Measurements from ENCODE around the gene VKORC1. TPM values are rescaled to one million over a fixed set of nuclear protein-coding genes. Genes with fewer than 3 reads are reported as not detected.

VKORC1 gene
- polyA plus RNA-seq, 3 donors, result 59.2 to 113 (median 91.2) TPM

- H3K4me3 Mint-ChIP-seq, result peak overlapping the region; percentile 87 to 92
- Histone ChIP-seq H3K9ac (ENCODE audit: insufficient read depth, low read length, poor library complexity, severe bottlenecking) (peak overlapping the region; percentile 94), H3K79me2 (ENCODE audit: insufficient read depth, low read length) (peaks cover 37% of the 10 kb centered on the region), H4K20me1 (ENCODE audit: insufficient read depth, low read length) (peaks cover 8% of the 10 kb centered on the region), H3K9me3 (replicated peaks in 1 of 2; ENCODE audit: control insufficient read depth in 1 of 2, insufficient read depth in 1 of 2, low read length in 2 of 2) (no peaks in the 10 kb centered on the region), H3K4me1 (ENCODE audit: control insufficient read depth in 1 of 2, insufficient read depth in 2 of 2, low read length in 2 of 2) (peaks cover 52 to 65% of the 10 kb centered on the region in 2 donors), H3K4me2 (replicated peaks; ENCODE audit: extremely low read depth, low read length, poor library complexity, severe bottlenecking) (peak overlapping the region; percentile 99), H3K27ac (ENCODE audit: low read depth in 1 of 2, low read length in 2 of 2) (peak overlapping the region; percentile 32 to 89), H3K4me3 (replicated peaks in 1 of 3; ENCODE audit: low read depth in 2 of 3, low read length in 3 of 3) (peak overlapping the region; percentile 81 to 93 (median 85)), H3K36me3 (replicated peaks in 1 of 2; ENCODE audit: control insufficient read depth in 1 of 2, insufficient read depth in 2 of 2, low read length in 2 of 2) (peaks cover 34 to 38% of the 10 kb centered on the region in 2 donors), H2AFZ (ENCODE audit: insufficient read depth, low read depth, low read length, poor library complexity, severe bottlenecking) (peak overlapping the region; percentile 86), H3K27me3 (ENCODE audit: control insufficient read depth in 2 of 2, insufficient read depth in 2 of 2, low read length in 2 of 2) (no peaks in the 10 kb centered on the region)
- H3K36me3 Mint-ChIP-seq, result peaks cover 34 to 36% of the 10 kb centered on the region in 2 donors
- H3K27ac Mint-ChIP-seq, result peak overlapping the region in 6 of 7 donors; percentile 79 to 95 (median 88)
- H3K9me3 Mint-ChIP-seq, result no peaks in the 10 kb centered on the region
- peaks cover 49% of the 10 kb centered on the region for H3K4me1 Mint-ChIP-seq
- H3K27me3 Mint-ChIP-seq (ENCODE audit: low read depth in 3 of 3), result peaks cover 0 to 2% (median 0%) of the 10 kb centered on the region in 3 donors
- intact Hi-C loops (cut with micrococcal nuclease), result no loop called here
- DNase-seq, result peak in 2 of 3 donors; percentile 24 to 36
- TF ChIP-seq CTCF (IDR thresholded peaks at IDR 0.05), result no peak
- 55% methylated on average over 29 of the region's 57 CpGs for WGBS (ENCODE audit: insufficient coverage)
These were observed 14.4 kb upstream of the VKORC1 start for GRCh38 chr16:31108794-31109558.

- whole genome bisulfite sequencing (ENCODE audit: insufficient coverage), result 4% methylated on average over 64 of the region's 68 CpGs
- no peak for TF ChIP-seq CTCF (IDR thresholded peaks at IDR 0.05)
- peak within 1 kb of the TSS; percentile 86 for H2AFZ ChIP-seq (ENCODE audit: insufficient read depth, low read depth, low read length, poor library complexity, severe bottlenecking)
- no peaks in the 10 kb centered on the region for H3K27me3 ChIP-seq (ENCODE audit: control insufficient read depth in 2 of 2, insufficient read depth in 2 of 2, low read length in 2 of 2)
- H3K4me2 ChIP-seq (replicated peaks; ENCODE audit: extremely low read depth, low read length, poor library complexity, severe bottlenecking), result peak within 1 kb of the TSS; percentile 99
- H4K20me1 ChIP-seq (ENCODE audit: insufficient read depth, low read length), result peaks cover 8% of the 10 kb centered on the region
- DNase-seq, result peak; percentile 38 to 57 (median 56)
- peak within 1 kb of the TSS; percentile 81 to 93 (median 85) for H3K4me3 ChIP-seq (replicated peaks in 1 of 3; ENCODE audit: low read depth in 2 of 3, low read length in 3 of 3)
- Mint-ChIP-seq H3K4me3 (peak within 1 kb of the TSS; percentile 87 to 92), H3K9me3 (no peaks in the 10 kb centered on the region), H3K27ac (peak within 1 kb of the TSS in 6 of 7 donors; percentile 79 to 95 (median 88)), H3K4me1 (peaks cover 42% of the 10 kb centered on the region), H3K27me3 (ENCODE audit: low read depth in 3 of 3) (peaks cover 0 to 2% (median 0%) of the 10 kb centered on the region in 3 donors), H3K36me3 (peaks cover 34 to 36% of the 10 kb centered on the region in 2 donors)
- intact Hi-C loops (cut with micrococcal nuclease), result no loop called here
- peaks cover 34 to 38% of the 10 kb centered on the region in 2 donors for H3K36me3 ChIP-seq (replicated peaks in 1 of 2; ENCODE audit: control insufficient read depth in 1 of 2, insufficient read depth in 2 of 2, low read length in 2 of 2)
- peak within 1 kb of the TSS; percentile 94 for H3K9ac ChIP-seq (ENCODE audit: insufficient read depth, low read length, poor library complexity, severe bottlenecking)
- H3K79me2 ChIP-seq (ENCODE audit: insufficient read depth, low read length), result peaks cover 37% of the 10 kb centered on the region
- H3K9me3 ChIP-seq (replicated peaks in 1 of 2; ENCODE audit: control insufficient read depth in 1 of 2, insufficient read depth in 1 of 2, low read length in 2 of 2), result no peaks in the 10 kb centered on the region
- peak within 1 kb of the TSS; percentile 32 to 89 for H3K27ac ChIP-seq (ENCODE audit: low read depth in 1 of 2, low read length in 2 of 2)
- peaks cover 44 to 57% of the 10 kb centered on the region in 2 donors for H3K4me1 ChIP-seq (ENCODE audit: control insufficient read depth in 1 of 2, insufficient read depth in 2 of 2, low read length in 2 of 2)
These were observed 13.6 kb upstream of the VKORC1 start, which contains the start of gene BCKDK for GRCh38 chr16:31108035-31108793. Gene BCKDK (plus strand): TSS chr16:31108386. CDS start chr16:31109224, 838 bp downstream.
